Panc1 (cell line): ENCODE results near the gene CD6.

ENCODE experiments used
- CTCF ChIP-seq: fragments of 450-650 bp; IDR thresholded peaks from 2 replicates; pipeline ENCODE4 v1.5.1; 2017; ENCODE audit warnings: mild to moderate bottlenecking
- POLR2AphosphoS5 ChIP-seq: IDR thresholded peaks from 2 replicates; pipeline ENCODE4 v1.6.1; 2012; ENCODE audit warnings: mild to moderate bottlenecking, low read depth, low read length, moderate library complexity
- REST ChIP-seq, 2 experiments: IDR thresholded peaks; 2 replicates each; pipeline ENCODE4 v1.6.1; 2011 to 2012; ENCODE audit warnings: low read depth in 2 of 2, control low read depth in 1 of 2, low read length in 1 of 2, mild to moderate bottlenecking in 1 of 2, moderate library complexity in 1 of 2; ENCODE audit not compliant: insufficient read depth in 1 of 2
- SIN3A ChIP-seq: IDR thresholded peaks from 2 replicates; pipeline ENCODE4 v1.6.1; 2012; ENCODE audit warnings: low read depth, mild to moderate bottlenecking, low read length, moderate library complexity, borderline replicate concordance; ENCODE audit not compliant: insufficient read depth
- TCF7L2 ChIP-seq: IDR thresholded peaks from 2 replicates; pipeline ENCODE4 v1.6.1; 2011; ENCODE audit warnings: mild to moderate bottlenecking, low read depth, low read length, inconsistent platforms

GRCh38 chr11:60968223-60968622, 3.3 kb upstream of the CD6 start:
- TF ChIP-seq POLR2AphosphoS5 (no peak), CTCF (no peak), SIN3A (no peak), REST (IDR thresholded peaks at IDR 0.05; ENCODE audit: insufficient read depth in 1 of 2, low read depth in 2 of 2, low read length in 1 of 2) (no peak), TCF7L2 (no peak)
